Aorta (tissue), 5 donors: ENCODE measurements around the gene YARS2. TPM values are rescaled to one million over a fixed set of nuclear protein-coding genes. Genes with fewer than 3 reads are reported as not detected.

ENCODE experiments used
- ATAC-seq: fragments of 200-7000 bp; cut with Tn5 transposase; one replicate; pipeline ENCODE4 v1.9.1; 2022; ENCODE audit warnings: moderate library complexity; ENCODE audit not compliant: low FRiP score
- DNase-seq, 2 donors: peaks; one replicate each; pipeline ENCODE4 v3.0.0-alpha.2; 2020
- H3K27ac ChIP-seq, 2 donors: one replicate each; pipeline ENCODE4 v1.5.1; 2013; ENCODE audit warnings: low read length in 2 of 2, mild to moderate bottlenecking in 2 of 2, moderate library complexity in 2 of 2, control low read depth in 1 of 2, inconsistent platforms in 1 of 2, low read depth in 1 of 2
- H3K27me3 ChIP-seq, 2 donors: one replicate each; pipeline ENCODE4 v1.6.1; 2013; ENCODE audit warnings: control low read depth in 1 of 2, low read length in 1 of 2, mild to moderate bottlenecking in 1 of 2, moderate library complexity in 1 of 2; ENCODE audit not compliant: insufficient read depth in 2 of 2, control insufficient read depth in 1 of 2
- H3K36me3 ChIP-seq, 2 donors: one replicate each; pipeline ENCODE4 v1.6.1; 2013; ENCODE audit warnings: control low read depth in 1 of 2, low read length in 1 of 2, mild to moderate bottlenecking in 1 of 2; ENCODE audit not compliant: insufficient read depth in 2 of 2, control insufficient read depth in 1 of 2
- H3K4me1 ChIP-seq, 2 donors: one replicate each; pipeline ENCODE4 v1.6.1; 2013; ENCODE audit warnings: low read length in 2 of 2, control low read depth in 1 of 2, mild to moderate bottlenecking in 1 of 2, moderate library complexity in 1 of 2; ENCODE audit not compliant: insufficient read depth in 2 of 2, control insufficient read depth in 1 of 2
- H3K4me3 ChIP-seq, 2 donors: one replicate each; pipeline ENCODE4 v1.5.1; 2013; ENCODE audit warnings: low read length in 2 of 2, control low read depth in 1 of 2, mild to moderate bottlenecking in 1 of 2
- H3K9me3 ChIP-seq: one replicate; pipeline ENCODE4 v1.6.1; 2013; ENCODE audit warnings: mild to moderate bottlenecking, low read length; ENCODE audit not compliant: control insufficient read depth
- WGBS, 2 donors: extraction: QIAGEN DNeasy Blood & Tissue Kit; methylation state at CpG; one replicate each; pipeline ENCODE4 v1.1.7; 2013; 5-methylcytosine and 5-hydroxymethylcytosine counted together
- intact Hi-C, 2 donors: fragments of 100-400 bp; cut with DNase I; formaldehyde crosslinking; loops; one replicate each; pipeline versions ENCODE4 v1.14.2 to v1.15.0; 2022
- long read RNA-seq, 2 donors: library from polyadenylated mRNA; unstranded; transcript quantifications; one replicate each; pipeline ENCODE4 v2.0.0, GENCODE V29; 2020 to 2021
- polyA plus RNA-seq, 2 donors: library from polyadenylated mRNA; stranded (reverse); fragments of 200-250 nt; gene quantifications; one replicate each; pipeline ENCODE4 v1.2.3, GENCODE V29; 2013
- total RNA-seq, 2 donors: library from RNA; stranded (reverse); fragmentation: NEBNext Ultra II Directional; extraction: Animal tissue kit (Norgen Biotek cat#: 25700); gene quantifications; one replicate each; pipeline ENCODE4 v1.2.1, GENCODE V29; 2021
- donor health status: healthy with polysubstance abuse.
- donor health status: Bipolar disorder and iron deficiency.
- donor health status: DM: no; HTN: no; CAD: no.
- donor health status: DM: no; HTN: no; CAD: no.
- donor health status: DM: yes; HTN: yes; CAD: no.

The YARS2 gene
- total RNA-seq: 10 to 100 TPM in 1 of 2 donors, 1 to 10 TPM in 1; 7.0 to 11.5 TPM
- polyA plus RNA-seq: 1 to 10 TPM; 4.1 to 5.7 TPM
- long read RNA-seq, donor 1, transcript YARS2-201 (5 exons, 2,122 nt): major isoform, 28 of 33 reads
- long read RNA-seq, donor 1, partial matches to known transcripts: 1 of 33 reads
- long read RNA-seq, donor 1, other reads (novel, unspliced or antisense): 4 of 33 reads
- long read RNA-seq, donor 2, partial matches to known transcripts: 0 of 15 reads
- long read RNA-seq, donor 2, other reads (novel, unspliced or antisense): 11 of 15 reads

DNA sequence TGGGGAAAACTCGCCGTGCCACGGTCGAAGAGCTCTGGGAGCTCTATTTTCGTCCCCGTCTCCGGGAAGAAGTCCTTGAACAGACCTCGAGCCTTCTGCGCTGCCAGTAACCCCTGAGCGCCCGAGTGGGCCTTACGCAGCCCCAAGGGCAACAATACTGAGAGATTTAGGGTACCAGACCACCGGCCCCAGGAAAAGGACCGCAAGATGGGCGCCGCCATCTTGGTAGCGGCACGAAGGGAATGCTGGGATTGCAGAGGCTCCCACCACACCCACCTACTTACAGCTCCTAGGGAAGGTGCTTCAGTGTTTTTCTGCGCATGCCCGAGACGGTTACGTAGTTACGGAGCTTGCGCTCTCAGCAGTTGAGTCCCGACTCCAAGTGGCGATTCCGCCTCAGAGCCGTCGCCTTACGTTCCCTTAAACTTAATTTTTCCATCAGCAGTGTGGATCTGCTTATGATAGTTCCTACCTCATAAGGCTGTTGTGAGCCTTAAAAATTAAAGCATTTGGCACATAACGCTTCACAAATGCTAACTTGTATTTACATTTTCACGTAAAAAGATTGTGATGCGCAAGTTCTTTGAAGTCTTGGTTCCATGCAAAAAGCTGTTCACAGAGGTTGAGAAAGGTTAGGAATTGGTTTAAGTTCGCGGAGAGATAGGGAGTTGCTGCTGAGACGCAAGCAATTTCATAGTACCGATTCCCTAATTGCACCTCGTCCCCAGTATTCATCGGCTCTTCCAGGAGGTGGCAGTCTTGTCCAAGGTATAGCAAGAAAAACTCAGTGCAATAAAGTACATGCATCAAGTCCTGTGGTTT, at the start of gene YARS2:
Gene YARS2, minus strand, starts transcription at position 244 of the 822 bp plus-strand sequence. Its CDS starts 23 bp downstream, at position 221.
- Histone ChIP-seq H3K9me3 (no peaks in the 10 kb centered on the region), H3K4me3 (peak within 1 kb of the TSS; percentile 77 to 79), H3K27ac (peak within 1 kb of the TSS; percentile 60 to 80), H3K4me1 (peaks cover 0 to 4% of the 10 kb centered on the region in 2 donors), H3K27me3 (no peaks in the 10 kb centered on the region), H3K36me3 (no peaks in the 10 kb centered on the region)
- 0% methylated on average over 39 of the region's 39 CpGs for WGBS, 2 donors
- ATAC-seq: peak; percentile 99
- DNase-seq: peak; percentile 97
- intact Hi-C loops: loop anchor here (5.0 kb wide), 1 partner anchor 1266 kb away; the partner anchor contains the start of gene ALG10 (in 2 of the 2)

DNA sequence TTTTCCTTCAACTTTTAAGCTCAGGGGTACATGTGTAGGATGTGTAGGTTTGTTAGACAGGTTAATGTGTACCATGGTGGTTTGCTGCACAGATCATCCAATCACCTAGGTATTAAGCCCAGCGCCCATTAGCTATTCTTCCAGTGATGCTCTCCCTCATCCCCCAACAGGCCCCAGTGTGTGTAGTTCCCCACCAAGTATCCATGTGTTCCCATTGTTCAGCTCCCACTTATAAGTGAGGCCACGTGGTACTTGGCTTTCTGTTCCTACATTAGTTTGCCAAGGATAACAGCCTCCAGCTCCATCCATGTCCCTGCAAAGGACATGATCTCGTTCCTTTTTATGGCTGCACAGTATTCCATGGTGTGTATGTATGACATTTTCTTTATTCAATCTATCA, 48.6 kb upstream of the YARS2 start:
- WGBS, 2 donors: 73 to 77% methylated on average over 3 of the region's 3 CpGs
- Histone ChIP-seq H3K27me3 (no peaks in the 10 kb centered on the region), H3K9me3 (peaks cover 3% of the 10 kb centered on the region), H3K27ac (no peak overlapping the region), H3K36me3 (no peaks in the 10 kb centered on the region), H3K4me1 (no peaks in the 10 kb centered on the region), H3K4me3 (no peak overlapping the region)
- ATAC-seq: no peak
- DNase-seq: no peak
- intact Hi-C loops: no loop called here

DNA sequence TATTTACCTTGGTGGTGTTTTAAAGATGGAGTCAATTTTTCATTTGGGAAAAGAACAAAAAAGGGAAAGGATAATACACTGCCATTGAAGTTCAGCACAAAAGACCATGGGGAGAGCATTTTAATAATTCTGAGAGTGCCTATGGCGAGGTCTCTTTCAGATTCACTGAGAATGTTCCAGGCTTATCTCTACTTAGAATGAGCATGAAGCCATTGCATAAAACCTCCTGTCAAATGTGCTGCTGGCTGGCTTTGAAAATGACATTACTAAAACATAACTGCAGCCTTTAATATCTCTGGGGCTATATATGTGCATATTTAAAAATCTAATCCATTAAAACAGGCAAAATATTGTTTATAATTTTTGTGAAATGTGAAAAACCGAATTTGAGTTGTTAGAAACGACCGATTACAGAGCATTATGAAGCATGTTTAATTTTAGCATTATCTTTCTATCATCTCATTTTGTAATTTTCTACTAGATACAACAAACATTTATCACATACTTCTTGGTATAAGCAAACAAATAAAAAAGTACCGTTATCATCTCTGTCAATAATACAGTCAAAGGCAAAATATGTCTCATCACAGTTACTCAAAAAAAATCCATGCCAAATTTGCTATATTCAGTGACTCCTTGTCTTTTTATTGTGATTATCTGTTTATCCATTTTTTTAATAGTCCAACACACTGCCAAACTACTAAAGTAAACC, 45.7 kb upstream of the YARS2 start:
- 84 to 91% methylated on average over 5 of the region's 5 CpGs for WGBS, 2 donors
- ATAC-seq: no peak
- H3K36me3 ChIP-seq: no peaks in the 10 kb centered on the region

DNA sequence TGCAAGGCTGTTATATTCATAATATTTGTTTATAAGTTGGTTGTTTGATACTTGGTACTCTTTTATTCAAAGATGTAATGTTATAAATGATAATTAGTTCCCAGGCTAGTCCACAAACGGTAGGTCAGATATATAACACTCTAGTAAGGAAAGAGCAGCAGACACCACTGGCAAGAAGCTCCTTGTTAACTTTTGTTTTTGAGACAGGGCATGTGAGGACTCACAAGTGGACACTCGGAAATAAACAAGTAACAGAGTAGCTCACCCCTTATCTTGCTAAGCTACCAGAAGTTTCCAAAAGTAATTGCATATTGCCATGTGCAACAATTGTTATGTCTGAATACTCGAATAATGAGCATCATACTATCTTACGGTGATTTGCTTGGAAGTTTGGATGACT, 38.6 kb upstream of the YARS2 start:
- intact Hi-C loops: no loop called here
- WGBS, 2 donors: 75 to 87% methylated on average over 4 of the region's 4 CpGs
- H3K4me3 ChIP-seq: no peak overlapping the region
- H3K9me3 ChIP-seq: no peaks in the 10 kb centered on the region
- no peaks in the 10 kb centered on the region for H3K27me3 ChIP-seq
- no peak for DNase-seq
- no peak for ATAC-seq
- no peak overlapping the region for H3K27ac ChIP-seq
- H3K36me3 ChIP-seq: no peaks in the 10 kb centered on the region
- H3K4me1 ChIP-seq: no peaks in the 10 kb centered on the region

More for the DNA sequence above, 45.7 kb upstream of the YARS2 start:
- H3K4me3 ChIP-seq: no peak overlapping the region
- no peak for DNase-seq
- intact Hi-C loops: no loop called here
- no peak overlapping the region for H3K27ac ChIP-seq
- no peaks in the 10 kb centered on the region for H3K4me1 ChIP-seq
- H3K27me3 ChIP-seq: no peaks in the 10 kb centered on the region
- H3K9me3 ChIP-seq: peaks cover 2% of the 10 kb centered on the region

DNA sequence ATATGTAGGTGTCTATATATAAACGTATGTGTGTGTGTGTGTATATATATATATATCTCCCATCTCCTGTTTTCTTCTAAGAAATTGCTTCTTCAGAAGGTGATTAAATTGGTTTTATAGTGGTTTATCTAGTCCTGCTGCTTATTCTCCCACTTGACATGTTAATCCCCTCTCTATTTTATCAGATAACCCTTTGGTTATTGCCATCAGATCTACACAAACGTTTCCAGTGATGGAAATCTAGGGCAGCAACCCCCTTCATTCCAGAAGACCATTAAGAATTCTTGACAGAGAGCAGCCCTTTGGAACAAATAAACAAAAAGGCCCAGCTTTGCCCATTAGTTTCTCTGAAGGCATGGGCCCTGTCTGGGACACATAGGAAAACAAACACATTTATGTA, 34.2 kb upstream of the YARS2 start:
- no peaks in the 10 kb centered on the region for H3K36me3 ChIP-seq
- no peak overlapping the region for H3K4me3 ChIP-seq
- no peak for DNase-seq
- no peak overlapping the region for H3K27ac ChIP-seq
- H3K27me3 ChIP-seq: peaks cover 0 to 1% of the 10 kb centered on the region in 2 donors
- 47% methylated on average over 2 of the region's 2 CpGs for WGBS, 2 donors
- no peak for ATAC-seq
- no peaks in the 10 kb centered on the region for H3K9me3 ChIP-seq
- no peaks in the 10 kb centered on the region for H3K4me1 ChIP-seq
- intact Hi-C loops: no loop called here

DNA sequence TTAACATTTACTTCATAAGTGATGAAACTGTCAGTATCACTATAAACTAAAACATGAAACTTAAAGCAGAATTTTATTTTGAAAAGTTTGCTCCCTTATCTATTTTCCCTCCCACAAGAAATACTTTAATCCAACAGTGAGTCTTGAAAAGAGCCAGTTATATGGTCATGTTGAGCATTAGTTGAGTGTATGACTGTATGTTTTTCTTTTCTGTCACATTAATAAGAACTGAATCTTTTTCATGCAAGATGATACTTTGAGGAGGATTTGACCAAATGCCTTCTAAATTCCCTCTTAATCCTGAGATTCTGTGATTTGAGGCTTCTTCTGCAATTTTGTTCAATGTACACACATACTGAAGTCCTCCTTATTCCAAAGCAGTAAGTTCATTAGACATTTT, 33.7 kb upstream of the YARS2 start:
- intact Hi-C loops: no loop called here
- DNase-seq: no peak
- Histone ChIP-seq H3K4me3 (no peak overlapping the region), H3K36me3 (no peaks in the 10 kb centered on the region), H3K27ac (no peak overlapping the region), H3K4me1 (no peaks in the 10 kb centered on the region), H3K9me3 (no peaks in the 10 kb centered on the region), H3K27me3 (peaks cover 0 to 1% of the 10 kb centered on the region in 2 donors)
- ATAC-seq: no peak

DNA sequence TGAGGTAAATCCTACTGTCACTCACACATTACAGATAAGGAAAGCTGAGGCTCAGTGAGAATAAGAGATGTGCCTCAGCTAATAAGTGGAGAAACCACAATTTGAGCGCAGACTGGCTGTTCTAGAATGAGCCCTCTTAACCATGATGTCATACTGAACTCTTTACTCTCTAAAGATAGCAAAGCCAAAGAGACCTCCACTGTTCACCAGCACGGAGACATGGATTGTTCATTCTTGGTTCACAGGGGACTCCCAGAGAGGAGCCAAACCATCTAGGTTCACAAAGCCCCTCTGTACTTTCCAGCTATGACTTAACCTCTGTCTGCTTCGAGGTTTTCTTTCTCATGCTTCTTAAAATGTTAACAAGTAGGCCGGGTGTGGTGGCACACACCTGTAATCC, 32.7 kb upstream of the YARS2 start:
- WGBS, 2 donors: 84 to 90% methylated on average over 4 of the region's 4 CpGs
- no peak for DNase-seq
- Histone ChIP-seq H3K27me3 (peaks cover 0 to 1% of the 10 kb centered on the region in 2 donors), H3K9me3 (no peaks in the 10 kb centered on the region), H3K36me3 (no peaks in the 10 kb centered on the region), H3K27ac (no peak overlapping the region), H3K4me3 (no peak overlapping the region), H3K4me1 (no peaks in the 10 kb centered on the region)
- no peak for ATAC-seq
- intact Hi-C loops: no loop called here

DNA sequence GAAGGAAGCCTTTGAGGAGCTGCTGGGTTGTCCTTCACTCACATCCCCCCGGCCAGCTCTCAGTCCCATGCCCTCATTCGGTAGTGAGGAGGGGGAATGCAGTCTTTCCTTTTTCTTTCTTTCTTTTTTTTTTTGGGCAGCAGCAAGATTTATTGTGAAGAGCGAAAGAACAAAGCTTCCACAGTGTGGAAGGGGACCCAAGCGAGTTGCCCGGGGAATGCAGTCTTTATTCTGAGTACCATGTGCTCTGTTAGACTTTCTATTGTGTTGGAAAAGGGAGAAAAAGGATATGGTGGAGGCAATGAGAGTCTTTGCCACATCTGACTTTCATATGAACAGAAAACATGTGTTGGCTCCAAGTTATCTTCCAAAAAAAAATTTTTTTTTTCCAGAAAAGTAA, 29.9 kb upstream of the YARS2 start:
- 45 to 69% methylated on average over 5 of the region's 5 CpGs for WGBS, 2 donors
- no peaks in the 10 kb centered on the region for H3K36me3 ChIP-seq
- no peaks in the 10 kb centered on the region for H3K9me3 ChIP-seq
- intact Hi-C loops: no loop called here
- H3K27ac ChIP-seq: no peak overlapping the region
- no peak overlapping the region for H3K4me3 ChIP-seq
- peaks cover 0 to 1% of the 10 kb centered on the region in 2 donors for H3K27me3 ChIP-seq
- ATAC-seq (no peak), DNase-seq (no peak)
- no peaks in the 10 kb centered on the region for H3K4me1 ChIP-seq
